Fibroblast of lung (primary cell): ENCODE results near the gene CCNK. TPM values are rescaled to one million over a fixed set of nuclear protein-coding genes. Genes with fewer than 3 reads are reported as not detected.
A peak's percentile ranks its signal among the peaks of the same experiment; 100 is the strongest.

Source experiments
- DNase-seq, 2 donors: peaks; one replicate each; pipeline versions ENCODE4 v3.0.0 to v3.0.0-alpha.2; 2010; ENCODE audit warnings: low read depth in 2 of 2
- H2AFZ ChIP-seq: 2 replicates; pipeline ENCODE4 v1.5.1; 2012; ENCODE audit warnings: low read length, control low read depth, inconsistent platforms
- H3K27ac ChIP-seq: 2 replicates; pipeline ENCODE4 v1.5.1; 2011; ENCODE audit warnings: low read length, control low read depth; ENCODE audit not compliant: insufficient read depth
- H3K27me3 ChIP-seq: 2 replicates; pipeline ENCODE4 v1.5.1; 2011; ENCODE audit warnings: mild to moderate bottlenecking, low read length; ENCODE audit not compliant: control insufficient read depth, insufficient read depth
- H3K36me3 ChIP-seq: 2 replicates; pipeline ENCODE4 v1.5.1; 2011; ENCODE audit warnings: low read length; ENCODE audit not compliant: control insufficient read depth, insufficient read depth
- H3K4me1 ChIP-seq: 2 replicates; pipeline ENCODE4 v1.5.1; 2011; ENCODE audit warnings: low read length; ENCODE audit not compliant: control insufficient read depth, insufficient read depth; ENCODE audit errors: extremely low read depth
- H3K4me2 ChIP-seq: 2 replicates; pipeline ENCODE4 v1.5.1; 2011; ENCODE audit warnings: low read length, control low read depth; ENCODE audit not compliant: insufficient read depth; ENCODE audit errors: extremely low read depth
- H3K4me3 ChIP-seq, 4 experiments: fragments of 200-600 bp in 1 of 4; sonication (generic) in 1 of 4; replicated peaks in 1 of 4; 2 replicates each; pipeline ENCODE4 v1.5.1; 2011 to 2016; ENCODE audit warnings: low read length in 4 of 4, low read depth in 3 of 4, mild to moderate bottlenecking in 3 of 4, control low read depth in 2 of 4, inconsistent platforms in 1 of 4, mixed read lengths in 1 of 4; ENCODE audit not compliant: insufficient read depth in 1 of 4; ENCODE audit errors: control extremely low read depth in 1 of 4
- H3K79me2 ChIP-seq: 2 replicates; pipeline ENCODE4 v1.5.1; 2012; ENCODE audit warnings: mild to moderate bottlenecking, low read length, inconsistent platforms; ENCODE audit not compliant: control insufficient read depth, insufficient read depth
- H3K9ac ChIP-seq: 2 replicates; pipeline ENCODE4 v1.5.1; 2011; ENCODE audit warnings: mild to moderate bottlenecking, low read length, control low read depth; ENCODE audit not compliant: insufficient read depth
- H3K9me3 ChIP-seq: 2 replicates; pipeline ENCODE4 v1.5.1; 2012; ENCODE audit warnings: low read depth, low read length; ENCODE audit not compliant: control insufficient read depth, insufficient read depth
- H4K20me1 ChIP-seq: 2 replicates; pipeline ENCODE4 v1.5.1; 2011; ENCODE audit warnings: low read length; ENCODE audit not compliant: control insufficient read depth, insufficient read depth; ENCODE audit errors: extremely low read depth
- CTCF ChIP-seq, 2 donors: IDR thresholded peaks in 1 of 2; conservative IDR thresholded peaks in 1 of 2; 1 replicate in 1 of 2; 2 replicates in 1 of 2; pipeline ENCODE4 v1.5.1; 2011 to 2012; ENCODE audit warnings: low read length in 2 of 2, control low read depth in 1 of 2, inconsistent platforms in 1 of 2, low read depth in 1 of 2, mild to moderate bottlenecking in 1 of 2
- EZH2 ChIP-seq: IDR thresholded peaks from 2 replicates; pipeline ENCODE4 v1.5.1; 2012; ENCODE audit warnings: low read length, control low read depth, mild to moderate bottlenecking; ENCODE audit errors: missing control alignments
- polyA plus RNA-seq, 2 donors: library from polyadenylated mRNA; depleted of rRNA in 1 of 2; stranded (reverse) in 1 of 2; unstranded in 1 of 2; fragments of >200 nt; gene quantifications; 2 replicates each; pipeline ENCODE4 v1.2.1, GENCODE V29; 2011 to 2012; ENCODE audit warnings: missing spikeins in 1 of 2
- total RNA-seq: library from RNA; depleted of rRNA; stranded (reverse); fragments of >200 nt; gene quantifications from 2 replicates; pipeline ENCODE4 v1.2.1, GENCODE V29; 2014

CCNK gene
- total and polyA plus RNA-seq, 2 donors (not counting 1 experiment from before 2014, with no cell fraction given), result 7.3 to 51.0 TPM

- H3K79me2 ChIP-seq, result peaks cover 78% of the 10 kb centered on the region
- H3K4me3 ChIP-seq, result peak within 1 kb of the TSS; percentile 93 to 99 (median 96)
- H4K20me1 ChIP-seq, result peaks cover 3% of the 10 kb centered on the region
- peak; percentile 46 to 73 for DNase-seq
- H3K9ac ChIP-seq, result peak within 1 kb of the TSS; percentile 96
- TF ChIP-seq EZH2 (no peak), CTCF (conservative IDR thresholded peaks at IDR 0.05 in 1 of 2, IDR thresholded peaks at IDR 0.05 in 1 of 2; ENCODE audit: low read depth in 1 of 2, low read length in 2 of 2) (peak in 1 of 2 donors; percentile 13)
- H3K4me2 ChIP-seq, result peak within 1 kb of the TSS; percentile 97
- no peaks in the 10 kb centered on the region for H3K36me3 ChIP-seq
- H3K27ac ChIP-seq, result peak within 1 kb of the TSS; percentile 98
- H3K27me3 ChIP-seq, result no peaks in the 10 kb centered on the region
- H2AFZ ChIP-seq, result peak within 1 kb of the TSS; percentile 85
- no peaks in the 10 kb centered on the region for H3K4me1 ChIP-seq
- no peaks in the 10 kb centered on the region for H3K9me3 ChIP-seq
These were observed 1.0 kb upstream of the CCNK start, which contains the start of gene SETD3 for GRCh38 chr14:99479906-99480869. TSS of gene SETD3 (minus strand) at chr14:99480859. CDS start at chr14:99465805, 15,054 bp downstream.

- Histone ChIP-seq H2AFZ (no peak overlapping the region), H3K27ac (peak overlapping the region; percentile 98), H3K4me1 (no peaks in the 10 kb centered on the region), H3K27me3 (no peaks in the 10 kb centered on the region), H3K9me3 (no peaks in the 10 kb centered on the region), H3K36me3 (no peaks in the 10 kb centered on the region), H3K4me3 (peak overlapping the region; percentile 93 to 99 (median 96)), H3K4me2 (peak overlapping the region; percentile 97), H3K9ac (peak overlapping the region; percentile 96), H3K79me2 (peaks cover 82% of the 10 kb centered on the region), H4K20me1 (peaks cover 3% of the 10 kb centered on the region)
- no peak for TF ChIP-seq CTCF (conservative IDR thresholded peaks at IDR 0.05 in 1 of 2, IDR thresholded peaks at IDR 0.05 in 1 of 2; ENCODE audit: low read depth in 1 of 2, low read length in 2 of 2)
- no peak for TF ChIP-seq EZH2
- peak; percentile 38 to 50 for DNase-seq
These were observed 513 bp downstream of the CCNK start for GRCh38 chr14:99481745-99482099.

GRCh38 chr14:99484106-99484505, 2.9 kb downstream of the CCNK start:
- Histone ChIP-seq H3K9me3 (no peaks in the 10 kb centered on the region), H3K9ac (no peak overlapping the region), H3K4me1 (no peaks in the 10 kb centered on the region), H3K36me3 (no peaks in the 10 kb centered on the region), H4K20me1 (peaks cover 3% of the 10 kb centered on the region), H3K4me3 (no peak overlapping the region), H3K27me3 (no peaks in the 10 kb centered on the region), H3K79me2 (peaks cover 84% of the 10 kb centered on the region), H2AFZ (no peak overlapping the region), H3K4me2 (no peak overlapping the region), H3K27ac (no peak overlapping the region)
- no peak for DNase-seq
- TF ChIP-seq EZH2 (no peak), CTCF (conservative IDR thresholded peaks at IDR 0.05 in 1 of 2, IDR thresholded peaks at IDR 0.05 in 1 of 2; ENCODE audit: low read depth in 1 of 2, low read length in 2 of 2) (no peak)
